Measurements from ENCODE around the gene NBPF12.
"Not testable (repeated sequence)": the region's sequence is repeated elsewhere in the genome, so short reads cannot be mapped to it uniquely, and the experiment has no call there.

Gene NBPF12

DNA sequence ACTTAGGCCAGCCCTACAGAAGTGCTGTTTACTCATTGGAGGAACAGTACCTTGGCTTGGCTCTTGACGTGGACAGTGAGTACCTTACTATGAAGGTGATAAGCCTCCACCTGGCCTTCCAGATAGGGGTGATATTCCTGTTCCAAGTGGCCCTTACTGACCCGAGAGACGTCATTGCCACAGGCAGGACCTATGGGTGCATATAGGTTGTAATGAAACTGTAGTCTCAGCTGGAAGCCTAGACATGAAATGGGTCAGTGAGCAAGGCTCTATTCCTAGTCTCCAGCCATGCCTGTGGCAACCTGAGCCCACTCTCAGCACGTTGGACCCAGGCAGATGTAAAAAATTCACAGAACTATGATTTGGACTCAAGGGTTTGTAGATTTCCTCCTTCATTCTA, 48.3 kb downstream of the NBPF12 start:
- DNase-seq (ENCODE audit: low spot score): not testable (repeated sequence)

DNA sequence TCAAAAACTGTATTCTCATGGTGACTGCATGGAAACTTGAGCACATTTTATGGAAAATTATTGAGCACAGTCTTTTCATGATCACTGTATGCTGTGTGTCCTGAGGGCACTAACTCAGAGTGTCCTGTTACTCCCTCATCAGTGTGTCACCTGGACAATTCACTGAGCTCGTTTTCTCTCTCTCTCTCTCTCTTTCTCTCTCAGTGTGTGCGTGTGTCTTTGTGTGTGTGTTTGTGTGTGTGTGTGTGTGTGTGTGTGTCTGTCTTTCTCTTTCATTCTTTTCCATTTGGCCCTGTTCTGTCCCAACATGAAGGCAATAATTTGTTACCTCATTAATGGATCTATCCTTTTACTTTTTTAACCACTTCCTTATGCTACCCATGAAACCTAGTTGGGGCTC, 49.4 kb downstream of the NBPF12 start:
- not testable (repeated sequence) for DNase-seq (ENCODE audit: low spot score)

- not testable (repeated sequence) for DNase-seq (ENCODE audit: low spot score)
Observed at GRCh38 chr1:146989455-146989854, 51.3 kb downstream of the NBPF12 start.

- DNase-seq (ENCODE audit: low spot score): not testable (repeated sequence)
Observed at GRCh38 chr1:147008495-147008894, 70.4 kb downstream of the NBPF12 start.

DNA sequence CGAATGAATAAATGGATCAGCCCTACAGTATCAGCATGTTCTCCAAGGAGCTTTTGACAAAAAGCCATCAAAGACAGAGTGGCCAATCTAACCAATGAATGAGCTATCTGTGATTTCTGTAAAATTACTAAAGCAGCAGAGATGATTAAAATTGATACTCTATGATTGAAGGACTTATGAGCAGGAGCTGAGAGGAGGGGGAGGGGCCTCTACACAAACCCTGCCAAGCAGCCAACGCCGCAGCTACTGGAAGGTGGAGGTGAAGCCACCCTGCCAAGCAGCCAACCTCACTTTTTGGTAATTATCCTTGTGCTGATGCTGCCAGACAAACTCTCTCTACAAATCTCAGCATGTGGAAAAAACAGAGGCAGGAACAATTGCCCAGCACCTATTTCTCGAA, 88.9 kb downstream of the NBPF12 start:
- DNase-seq (ENCODE audit: low spot score): not testable (repeated sequence)

DNA sequence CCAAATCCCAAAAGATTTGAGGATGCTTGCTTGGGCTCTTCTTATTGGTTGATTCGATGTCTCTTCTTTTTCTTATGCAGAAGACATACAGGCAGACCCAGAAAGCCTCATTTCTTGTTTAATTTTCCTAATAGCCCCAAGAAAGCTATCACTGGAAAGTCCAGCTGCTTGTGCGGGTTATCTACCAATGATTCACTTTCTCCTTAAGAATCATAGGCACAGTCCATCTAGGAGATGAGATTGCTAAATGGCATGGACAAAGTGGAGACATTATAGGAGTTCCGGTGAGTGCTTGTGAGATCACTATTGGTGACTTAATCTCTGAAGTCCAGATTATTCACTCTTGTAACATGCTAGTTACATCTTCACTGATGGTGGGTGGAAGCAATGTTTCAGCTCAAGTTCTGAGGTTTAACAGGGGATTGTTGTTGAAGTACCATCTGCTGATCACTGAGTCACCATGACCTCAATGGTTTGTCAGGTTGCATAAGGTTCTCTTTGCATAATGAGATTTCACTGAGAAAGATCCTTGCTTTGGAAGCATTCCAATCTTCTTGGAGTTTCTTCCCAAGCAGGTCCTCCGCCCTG, 92.0 kb downstream of the NBPF12 start:
- DNase-seq (ENCODE audit: low spot score): peak; percentile 15

DNA sequence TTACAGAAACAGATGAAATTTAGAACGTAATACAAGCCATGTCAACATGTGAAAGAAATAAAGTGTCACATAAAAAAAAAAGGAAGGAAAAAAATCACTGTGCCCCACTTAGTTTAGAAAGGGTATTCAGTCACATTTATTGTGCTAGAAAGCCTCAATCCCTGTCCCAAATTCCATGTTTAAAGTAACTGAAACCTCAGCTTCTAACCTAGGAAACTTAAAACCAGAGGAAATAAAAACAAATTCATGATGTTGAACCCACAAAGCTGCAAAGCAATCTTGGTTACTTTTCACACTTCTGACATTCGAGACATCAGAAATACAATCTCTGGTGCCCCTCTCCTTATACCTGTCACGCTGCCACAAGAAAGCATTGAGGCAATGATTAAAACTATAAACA, 101.8 kb downstream of the NBPF12 start:
- no peak for DNase-seq (ENCODE audit: low spot score)

DNA sequence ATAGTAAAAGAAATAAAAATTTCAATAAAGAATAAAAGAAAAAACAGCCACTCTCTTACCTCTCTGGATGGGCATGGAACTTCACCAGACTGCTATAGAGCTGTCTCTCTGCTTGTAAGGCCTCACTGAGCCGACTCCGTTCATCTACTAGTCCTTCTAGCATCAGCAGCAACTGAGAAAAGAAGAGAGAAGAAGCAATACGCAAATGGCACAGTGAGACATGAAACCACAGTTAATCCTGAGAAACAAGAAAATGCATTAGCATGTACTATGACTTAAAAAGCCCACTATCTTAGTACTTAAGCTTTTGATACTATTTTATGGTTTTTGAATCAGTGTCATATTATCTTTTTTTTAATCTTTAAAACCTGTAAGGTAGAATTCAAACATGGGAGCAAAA, 104.8 kb downstream of the NBPF12 start:
- DNase-seq (ENCODE audit: low spot score): not testable (repeated sequence)

GRCh38 chr1:147044511-147044910, 106.4 kb downstream of the NBPF12 start:
- not testable (repeated sequence) for DNase-seq (ENCODE audit: low spot score)

All from COLO829 (cell line).